ENCODE results near the gene ENKD1.

ENKD1 gene

GRCh38 chr16:67672739-67673662 is 6.5 kb upstream of the ENKD1 start:
- peaks cover 3% of the 10 kb centered on the region for H3K4me1 Mint-ChIP-seq (ENCODE audit: low read depth)
- no peak overlapping the region for H3K27ac Mint-ChIP-seq
- no peaks in the 10 kb centered on the region for H3K9me3 Mint-ChIP-seq (ENCODE audit: low read depth)
- H3K36me3 Mint-ChIP-seq = no peaks in the 10 kb centered on the region
- no peaks in the 10 kb centered on the region for H3K27me3 Mint-ChIP-seq
- no peak overlapping the region for H3K4me3 Mint-ChIP-seq

- Mint-ChIP-seq H3K4me3 (no peak overlapping the region), H3K27me3 (no peaks in the 10 kb centered on the region), H3K4me1 (ENCODE audit: low read depth) (peaks cover 6% of the 10 kb centered on the region), H3K9me3 (ENCODE audit: low read depth) (no peaks in the 10 kb centered on the region), H3K36me3 (no peaks in the 10 kb centered on the region), H3K27ac (no peak overlapping the region)
These were observed 5.8 kb upstream of the ENKD1 start for GRCh38 chr16:67672306-67672705.

GRCh38 chr16:67669499-67670101 is 3.0 kb upstream of the ENKD1 start:
- Mint-ChIP-seq H3K27ac (no peak overlapping the region), H3K9me3 (ENCODE audit: low read depth) (no peaks in the 10 kb centered on the region), H3K36me3 (peaks cover under 1% of the 10 kb centered on the region), H3K4me1 (ENCODE audit: low read depth) (peaks cover 14% of the 10 kb centered on the region), H3K27me3 (no peaks in the 10 kb centered on the region), H3K4me3 (no peak overlapping the region)

GRCh38 chr16:67668495-67669157 is 2.1 kb upstream of the ENKD1 start:
- no peak overlapping the region for H3K27ac Mint-ChIP-seq
- no peaks in the 10 kb centered on the region for H3K9me3 Mint-ChIP-seq (ENCODE audit: low read depth)
- H3K4me3 Mint-ChIP-seq = no peak overlapping the region
- H3K36me3 Mint-ChIP-seq = peaks cover 5% of the 10 kb centered on the region
- peaks cover 14% of the 10 kb centered on the region for H3K4me1 Mint-ChIP-seq (ENCODE audit: low read depth)
- H3K27me3 Mint-ChIP-seq = no peaks in the 10 kb centered on the region

GRCh38 chr16:67667817-67668494 is 1.4 kb upstream of the ENKD1 start:
- Mint-ChIP-seq H3K4me3 (peak overlapping the region; percentile 81), H3K9me3 (ENCODE audit: low read depth) (no peaks in the 10 kb centered on the region), H3K27me3 (no peaks in the 10 kb centered on the region), H3K27ac (no peak overlapping the region), H3K36me3 (peaks cover 5% of the 10 kb centered on the region), H3K4me1 (ENCODE audit: low read depth) (peaks cover 15% of the 10 kb centered on the region)

GRCh38 chr16:67667453-67667816 is 885 bp upstream of the ENKD1 start:
- peak overlapping the region; percentile 81 for H3K4me3 Mint-ChIP-seq
- no peaks in the 10 kb centered on the region for H3K9me3 Mint-ChIP-seq (ENCODE audit: low read depth)
- H3K27ac Mint-ChIP-seq = peak overlapping the region; percentile 68
- H3K27me3 Mint-ChIP-seq = no peaks in the 10 kb centered on the region
- peaks cover 16% of the 10 kb centered on the region for H3K4me1 Mint-ChIP-seq (ENCODE audit: low read depth)
- H3K36me3 Mint-ChIP-seq = peaks cover 5% of the 10 kb centered on the region

GRCh38 chr16:67666032-67666551 is 458 bp downstream of the ENKD1 start:
- H3K9me3 Mint-ChIP-seq (ENCODE audit: low read depth) = no peaks in the 10 kb centered on the region
- peaks cover 19% of the 10 kb centered on the region for H3K4me1 Mint-ChIP-seq (ENCODE audit: low read depth)
- H3K27me3 Mint-ChIP-seq = no peaks in the 10 kb centered on the region
- peak overlapping the region; percentile 74 for H3K4me3 Mint-ChIP-seq
- peaks cover 5% of the 10 kb centered on the region for H3K36me3 Mint-ChIP-seq
- H3K27ac Mint-ChIP-seq = no peak overlapping the region

GRCh38 chr16:67665598-67665997 is 952 bp downstream of the ENKD1 start:
- H3K27me3 Mint-ChIP-seq = no peaks in the 10 kb centered on the region
- H3K4me1 Mint-ChIP-seq (ENCODE audit: low read depth) = peaks cover 20% of the 10 kb centered on the region
- no peak overlapping the region for H3K27ac Mint-ChIP-seq
- H3K36me3 Mint-ChIP-seq = peaks cover 5% of the 10 kb centered on the region
- peak overlapping the region; percentile 74 for H3K4me3 Mint-ChIP-seq
- no peaks in the 10 kb centered on the region for H3K9me3 Mint-ChIP-seq (ENCODE audit: low read depth)

GRCh38 chr16:67664871-67665270 is 1.7 kb downstream of the ENKD1 start:
- Mint-ChIP-seq H3K4me3 (peak overlapping the region; percentile 30), H3K36me3 (peaks cover 5% of the 10 kb centered on the region), H3K27ac (no peak overlapping the region), H3K27me3 (no peaks in the 10 kb centered on the region), H3K4me1 (ENCODE audit: low read depth) (peaks cover 20% of the 10 kb centered on the region), H3K9me3 (ENCODE audit: low read depth) (no peaks in the 10 kb centered on the region)

- Mint-ChIP-seq H3K36me3 (peaks cover 5% of the 10 kb centered on the region), H3K4me1 (ENCODE audit: low read depth) (peaks cover 20% of the 10 kb centered on the region), H3K27ac (no peak overlapping the region), H3K9me3 (ENCODE audit: low read depth) (no peaks in the 10 kb centered on the region), H3K4me3 (no peak overlapping the region), H3K27me3 (no peaks in the 10 kb centered on the region)
These were observed 2.3 kb downstream of the ENKD1 start for GRCh38 chr16:67664258-67664657.

- H3K27me3 Mint-ChIP-seq = no peaks in the 10 kb centered on the region
- H3K36me3 Mint-ChIP-seq = peaks cover 5% of the 10 kb centered on the region
- peaks cover 24% of the 10 kb centered on the region for H3K4me1 Mint-ChIP-seq (ENCODE audit: low read depth)
- H3K27ac Mint-ChIP-seq = no peak overlapping the region
- no peak overlapping the region for H3K4me3 Mint-ChIP-seq
- H3K9me3 Mint-ChIP-seq (ENCODE audit: low read depth) = no peaks in the 10 kb centered on the region
These were observed 2.7 kb downstream of the ENKD1 start for GRCh38 chr16:67663877-67664222.

GRCh38 chr16:67663151-67663876 is 3.2 kb downstream of the ENKD1 start:
- Mint-ChIP-seq H3K27ac (no peak overlapping the region), H3K4me1 (ENCODE audit: low read depth) (peaks cover 28% of the 10 kb centered on the region), H3K4me3 (no peak overlapping the region), H3K36me3 (peaks cover 5% of the 10 kb centered on the region), H3K27me3 (no peaks in the 10 kb centered on the region), H3K9me3 (ENCODE audit: low read depth) (no peaks in the 10 kb centered on the region)

- peaks cover 5% of the 10 kb centered on the region for H3K36me3 Mint-ChIP-seq
- no peaks in the 10 kb centered on the region for H3K9me3 Mint-ChIP-seq (ENCODE audit: low read depth)
- H3K4me3 Mint-ChIP-seq = no peak overlapping the region
- no peak overlapping the region for H3K27ac Mint-ChIP-seq
- H3K27me3 Mint-ChIP-seq = no peaks in the 10 kb centered on the region
- peaks cover 24% of the 10 kb centered on the region for H3K4me1 Mint-ChIP-seq (ENCODE audit: low read depth)
These were observed 3.9 kb downstream of the ENKD1 start for GRCh38 chr16:67662653-67663010.

- Mint-ChIP-seq H3K27ac (no peak overlapping the region), H3K27me3 (no peaks in the 10 kb centered on the region), H3K4me3 (peak overlapping the region; percentile 87), H3K9me3 (ENCODE audit: low read depth) (no peaks in the 10 kb centered on the region), H3K4me1 (ENCODE audit: low read depth) (peaks cover 21% of the 10 kb centered on the region), H3K36me3 (peaks cover 5% of the 10 kb centered on the region)
These were observed 4.5 kb downstream of the ENKD1 start for GRCh38 chr16:67661886-67662652.

Measured in activated naive CD8-positive, alpha-beta T cell (primary cell).